ENCODE results near the gene DDI2. TPM values are rescaled to one million over a fixed set of nuclear protein-coding genes. Genes with fewer than 3 reads are reported as not detected.

The DDI2 gene
- total RNA-seq, 3 donors from 2014 or later: 69.2 to 77.4 (median 71.0) TPM

GRCh38 chr1:15708486-15709137 lies 91.4 kb downstream of the DDI2 start:
- intact Hi-C loops (cut with DNase I; ENCODE audit: low total_unique reads): no loop called here
- no peak for TF ChIP-seq CTCF (IDR thresholded peaks at IDR 0.05)
- no peak for TF ChIP-seq POLR2AphosphoS5 (IDR thresholded peaks at IDR 0.05)
- no peak for TF ChIP-seq POLR2A (IDR thresholded peaks at IDR 0.05)
- H3K36me3 ChIP-seq: no peaks in the 10 kb centered on the region
- no peak for DNase-seq (ENCODE audit: low spot score in 2 of 2)
- H3K27ac ChIP-seq: no peak overlapping the region
- H3K27me3 ChIP-seq: no peaks in the 10 kb centered on the region
- no peaks in the 10 kb centered on the region for H3K4me1 ChIP-seq
- H3K4me3 ChIP-seq: no peak overlapping the region
- H3K9me3 ChIP-seq: no peaks in the 10 kb centered on the region

GRCh38 chr1:15709226-15709625 lies 92.0 kb downstream of the DDI2 start:
- Histone ChIP-seq H3K4me3 (no peak overlapping the region), H3K27ac (no peak overlapping the region), H3K36me3 (no peaks in the 10 kb centered on the region), H3K4me1 (peaks cover 0 to 1% of the 10 kb centered on the region in 2 donors), H3K9me3 (no peaks in the 10 kb centered on the region), H3K27me3 (no peaks in the 10 kb centered on the region)
- no peak for TF ChIP-seq POLR2AphosphoS5 (IDR thresholded peaks at IDR 0.05)
- no peak for TF ChIP-seq CTCF (IDR thresholded peaks at IDR 0.05)
- TF ChIP-seq POLR2A (IDR thresholded peaks at IDR 0.05): no peak
- intact Hi-C loops (cut with DNase I; ENCODE audit: low total_unique reads): no loop called here
- DNase-seq (ENCODE audit: low spot score in 2 of 2): no peak

GRCh38 chr1:15712168-15712567 lies 94.9 kb downstream of the DDI2 start:
- Histone ChIP-seq H3K4me3 (no peak overlapping the region), H3K27ac (no peak overlapping the region), H3K4me1 (peaks cover 0 to 10% of the 10 kb centered on the region in 2 donors), H3K36me3 (peaks cover 6% of the 10 kb centered on the region), H3K9me3 (no peaks in the 10 kb centered on the region), H3K27me3 (no peaks in the 10 kb centered on the region)
- TF ChIP-seq CTCF (IDR thresholded peaks at IDR 0.05) (no peak), POLR2AphosphoS5 (IDR thresholded peaks at IDR 0.05) (no peak), POLR2A (IDR thresholded peaks at IDR 0.05) (no peak)
- intact Hi-C loops (cut with DNase I; ENCODE audit: low total_unique reads): no loop called here
- no peak for DNase-seq (ENCODE audit: low spot score in 2 of 2)

GRCh38 chr1:15714406-15715136 lies 97.3 kb downstream of the DDI2 start:
- TF ChIP-seq CTCF (IDR thresholded peaks at IDR 0.05) (no peak), POLR2AphosphoS5 (IDR thresholded peaks at IDR 0.05) (no peak), POLR2A (IDR thresholded peaks at IDR 0.05) (no peak)
- peaks cover 0 to 10% of the 10 kb centered on the region in 2 donors for H3K4me1 ChIP-seq
- no peaks in the 10 kb centered on the region for H3K27me3 ChIP-seq
- no peak for DNase-seq (ENCODE audit: low spot score in 2 of 2)
- intact Hi-C loops (cut with DNase I; ENCODE audit: low total_unique reads): no loop called here
- H3K27ac ChIP-seq: peak overlapping the region; percentile 54 to 69
- H3K4me3 ChIP-seq: no peak overlapping the region
- peaks cover 6% of the 10 kb centered on the region for H3K36me3 ChIP-seq
- no peaks in the 10 kb centered on the region for H3K9me3 ChIP-seq

- Histone ChIP-seq H3K27me3 (no peaks in the 10 kb centered on the region), H3K9me3 (no peaks in the 10 kb centered on the region), H3K27ac (no peak overlapping the region), H3K36me3 (peaks cover 6% of the 10 kb centered on the region), H3K4me1 (peaks cover 0 to 10% of the 10 kb centered on the region in 2 donors), H3K4me3 (no peak overlapping the region)
- TF ChIP-seq CTCF (IDR thresholded peaks at IDR 0.05): no peak
- no peak for TF ChIP-seq POLR2AphosphoS5 (IDR thresholded peaks at IDR 0.05)
- TF ChIP-seq POLR2A (IDR thresholded peaks at IDR 0.05): no peak
- no peak for DNase-seq (ENCODE audit: low spot score in 2 of 2)
- intact Hi-C loops (cut with DNase I; ENCODE audit: low total_unique reads): no loop called here
Observed at GRCh38 chr1:15717418-15718125, 100.3 kb downstream of the DDI2 start.

All from breast epithelium (tissue), 4 donors.